GM12891 (cell line): ENCODE measurements around the gene HMGN4.

ENCODE experiments used
- POLR2A ChIP-seq: IDR thresholded peaks from 2 replicates; pipeline ENCODE4 v1.6.1; 2011; ENCODE audit warnings: low read depth, low read length, control low read depth
- POLR2AphosphoS5 ChIP-seq: IDR thresholded peaks from 2 replicates; pipeline ENCODE4 v1.6.1; 2011; ENCODE audit warnings: low read depth, low read length, control low read depth
- SPI1 ChIP-seq: IDR thresholded peaks from 2 replicates; pipeline ENCODE4 v1.6.1; 2011; ENCODE audit warnings: low read depth, low read length, control low read depth
- TAF1 ChIP-seq: IDR thresholded peaks from 2 replicates; pipeline ENCODE4 v1.6.1; 2011; ENCODE audit warnings: low read depth, low read length, control low read depth

DNA sequence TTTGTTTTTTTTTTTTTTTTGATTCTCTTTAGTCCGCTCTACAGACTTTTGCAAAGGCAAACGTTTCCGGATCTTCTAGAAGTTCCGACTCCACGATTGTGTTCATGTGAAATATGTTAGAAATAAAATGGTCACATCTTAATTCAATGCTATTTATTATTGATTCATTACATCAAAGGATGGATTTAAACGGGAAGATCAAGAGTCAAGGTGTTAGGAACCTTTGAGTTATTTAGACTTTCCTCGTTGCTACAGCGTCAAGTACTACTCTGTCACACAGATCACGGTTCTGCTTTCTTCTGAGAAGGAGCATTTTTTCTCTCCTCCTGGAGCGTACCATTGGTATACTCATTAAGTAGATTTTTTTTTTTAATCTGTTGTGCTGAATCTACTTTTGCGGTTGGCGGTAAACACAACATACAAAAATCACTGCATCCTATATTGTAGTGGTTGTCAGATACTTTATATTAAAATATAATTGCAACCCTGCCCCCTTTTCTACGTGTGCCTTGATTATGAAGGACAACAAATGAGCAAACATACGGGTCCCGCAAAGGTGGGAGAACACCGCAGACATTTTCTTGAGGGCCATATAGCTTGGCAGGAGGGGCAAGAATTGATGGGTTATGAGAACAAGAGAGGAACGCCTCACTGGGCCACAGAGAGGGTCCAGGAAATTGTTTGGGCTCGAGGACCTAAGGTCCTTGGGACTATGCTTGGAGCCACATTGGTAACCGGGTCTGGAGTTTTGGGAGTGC lies 17.5 kb downstream of the HMGN4 start:
- TF ChIP-seq TAF1 (no peak), SPI1 (no peak), POLR2A (no peak), POLR2AphosphoS5 (no peak)
